Fibroblast of gingiva (primary cell): ENCODE results near the gene SSTR4.
"Not testable (repeated sequence)": the region's sequence is repeated elsewhere in the genome, so short reads cannot be mapped to it uniquely, and the experiment has no call there.

ENCODE experiments used
- DNase-seq: peaks from one replicate; pipeline ENCODE4 v3.0.0-alpha.2; 2011; ENCODE audit warnings: low read depth

SSTR4 gene

GRCh38 chr20:23018432-23018831 lies 16.7 kb upstream of the SSTR4 start:
- no peak for DNase-seq

GRCh38 chr20:23018941-23019340 lies 16.2 kb upstream of the SSTR4 start:
- no peak for DNase-seq

GRCh38 chr20:23019403-23019802 lies 15.7 kb upstream of the SSTR4 start:
- no peak for DNase-seq

- no peak for DNase-seq
These were observed 14.7 kb upstream of the SSTR4 start for GRCh38 chr20:23020230-23021018.

- DNase-seq: no peak
These were observed 13.6 kb upstream of the SSTR4 start for GRCh38 chr20:23021541-23021940.

- DNase-seq: no peak
These were observed 13.2 kb upstream of the SSTR4 start for GRCh38 chr20:23021951-23022350.

- no peak for DNase-seq
These were observed 12.3 kb upstream of the SSTR4 start for GRCh38 chr20:23022849-23023248.

GRCh38 chr20:23023621-23024177 lies 11.4 kb upstream of the SSTR4 start:
- no peak for DNase-seq

GRCh38 chr20:23024701-23025100 lies 10.4 kb upstream of the SSTR4 start:
- DNase-seq: no peak

- not testable (repeated sequence) for DNase-seq
These were observed 9.6 kb upstream of the SSTR4 start for GRCh38 chr20:23025503-23025902.

GRCh38 chr20:23027721-23028120 lies 7.4 kb upstream of the SSTR4 start:
- no peak for DNase-seq

GRCh38 chr20:23028392-23028791 lies 6.7 kb upstream of the SSTR4 start:
- no peak for DNase-seq

GRCh38 chr20:23029324-23029723 lies 5.8 kb upstream of the SSTR4 start:
- no peak for DNase-seq

- DNase-seq: no peak
These were observed 3.8 kb upstream of the SSTR4 start for GRCh38 chr20:23031346-23031745.

- no peak for DNase-seq
These were observed 2.9 kb upstream of the SSTR4 start for GRCh38 chr20:23032056-23032749.

- no peak for DNase-seq
These were observed 2.4 kb upstream of the SSTR4 start for GRCh38 chr20:23032750-23033078.

- no peak for DNase-seq
These were observed 1.2 kb upstream of the SSTR4 start for GRCh38 chr20:23033918-23034317.

GRCh38 chr20:23035731-23036130 lies 619 bp downstream of the SSTR4 start:
- DNase-seq: no peak

- DNase-seq: no peak
These were observed 1.3 kb downstream of the SSTR4 start for GRCh38 chr20:23036371-23036770.

- DNase-seq: no peak
These were observed 1.9 kb downstream of the SSTR4 start for GRCh38 chr20:23037017-23037481.

GRCh38 chr20:23039136-23039875 lies 4.2 kb downstream of the SSTR4 start:
- no peak for DNase-seq

- DNase-seq: no peak
These were observed 4.9 kb downstream of the SSTR4 start for GRCh38 chr20:23039885-23040508.
